B cell (primary cell): Measurements from ENCODE around the gene KANSL1L. TPM values are rescaled to one million over a fixed set of nuclear protein-coding genes. Genes with fewer than 3 reads are reported as not detected.
A peak's percentile ranks its signal among the peaks of the same experiment; 100 is the strongest.

Source experiments
- ATAC-seq: fragments of 200-7000 bp; cut with Tn5 transposase; one replicate; pipeline ENCODE4 v1.10.0; 2021; ENCODE audit warnings: low read depth, mild to moderate bottlenecking, moderate number of reproducible peaks, moderate library complexity
- CTCF ChIA-PET: fragments of 350-600 bp; sonication (Branson Sonifier 250); formaldehyde crosslinking; loops from one replicate; lab custom pipeline; 2021; ENCODE audit warnings: antibody characterized with exemption, inconsistent platforms; lab: Charles Lee
- POLR2A ChIA-PET: fragments of 350-600 bp; sonication (Branson Sonifier 250); formaldehyde crosslinking; loops from one replicate; lab custom pipeline; 2021; ENCODE audit warnings: antibody characterized with exemption; lab: Charles Lee
- DNase-seq: peaks from one replicate; pipeline ENCODE4 v3.0.0; 2013
- H2AFZ ChIP-seq: 2 replicates; pipeline ENCODE4 v1.6.1; 2012; ENCODE audit warnings: mild to moderate bottlenecking, low read depth, low read length; ENCODE audit not compliant: insufficient read depth, poor library complexity, severe bottlenecking
- H3K27ac ChIP-seq, 2 donors: 1 replicate in 1 of 2; 2 replicates in 1 of 2; pipeline ENCODE4 v1.5.1; 2012 to 2013; ENCODE audit warnings: low read length in 2 of 2, mild to moderate bottlenecking in 2 of 2, moderate library complexity in 1 of 2
- H3K27me3 ChIP-seq, 4 experiments: fragments of 200-600 bp in 1 of 4; sonication (generic) in 1 of 4; replicated peaks in 1 of 4; 1 replicate in 2 of 4; 2 replicates in 2 of 4; pipeline versions ENCODE4 v1.6.1 to v1.7.0; 2013 to 2016; ENCODE audit warnings: low read length in 3 of 4, mild to moderate bottlenecking in 2 of 4, mixed read lengths in 1 of 4, moderate library complexity in 1 of 4; ENCODE audit not compliant: insufficient read depth in 4 of 4, control insufficient read depth in 3 of 4; ENCODE audit errors: control extremely low read depth in 1 of 4
- H3K36me3 ChIP-seq, 2 experiments: replicated peaks in 1 of 2; 1 replicate in 1 of 2; 2 replicates in 1 of 2; pipeline versions ENCODE4 v1.6.1 to v1.7.1; 2013; ENCODE audit warnings: low read length in 1 of 2; ENCODE audit not compliant: insufficient read depth in 2 of 2, control insufficient read depth in 1 of 2; ENCODE audit errors: control extremely low read depth in 1 of 2, extremely low read depth in 1 of 2
- H3K4me1 ChIP-seq, 2 donors: fragments of 200-600 bp in 1 of 2; sonication (generic) in 1 of 2; 1 replicate in 1 of 2; 2 replicates in 1 of 2; pipeline versions ENCODE4 v1.5.1 to v1.6.1; 2013 to 2017; ENCODE audit warnings: low read length in 2 of 2; ENCODE audit not compliant: control insufficient read depth in 2 of 2, insufficient read depth in 2 of 2
- H3K4me2 ChIP-seq: replicated peaks from 2 replicates; pipeline ENCODE3; 2012; ENCODE audit warnings: mild to moderate bottlenecking, low read depth, low read length; ENCODE audit not compliant: poor library complexity, severe bottlenecking
- H3K4me3 ChIP-seq, 5 experiments: fragments of 200-600 bp in 1 of 5; sonication (generic) in 1 of 5; 1 replicate in 3 of 5; 2 replicates in 2 of 5; pipeline versions ENCODE4 v1.5.1 to v1.7.0; 2011 to 2016; ENCODE audit warnings: low read length in 4 of 5, mild to moderate bottlenecking in 4 of 5, low read depth in 2 of 5, control low read depth in 1 of 5, moderate library complexity in 1 of 5; ENCODE audit not compliant: insufficient read depth in 1 of 5; ENCODE audit errors: control extremely low read depth in 1 of 5, extremely low read depth in 1 of 5
- H3K79me2 ChIP-seq: fragments of 200-600 bp; sonication (generic); one replicate; pipeline ENCODE4 v1.6.0; 2016; ENCODE audit warnings: low read length; ENCODE audit not compliant: control insufficient read depth, insufficient read depth
- H3K9ac ChIP-seq: fragments of 200-600 bp; sonication (generic); 2 replicates; pipeline ENCODE4 v1.6.1; 2017; ENCODE audit warnings: mild to moderate bottlenecking, low read length, moderate library complexity
- H3K9me3 ChIP-seq, 3 donors: one replicate each; pipeline versions ENCODE4 v1.6.1 to v1.7.1; 2013; ENCODE audit warnings: low read length in 2 of 3; ENCODE audit not compliant: control insufficient read depth in 2 of 3, insufficient read depth in 1 of 3; ENCODE audit errors: control extremely low read depth in 1 of 3
- H4K20me1 ChIP-seq: 2 replicates; pipeline ENCODE4 v1.6.0; 2012; ENCODE audit warnings: mild to moderate bottlenecking, low read length; ENCODE audit not compliant: insufficient read depth, control insufficient read depth, poor library complexity, severe bottlenecking
- H3K27ac Mint-ChIP-seq: one replicate; pipeline ENCODE4 v1.8.0; 2021; ENCODE audit warnings: mixed read lengths
- H3K27me3 Mint-ChIP-seq: one replicate; pipeline ENCODE4 v1.8.0; 2021; ENCODE audit warnings: mixed read lengths
- H3K4me1 Mint-ChIP-seq: one replicate; pipeline ENCODE4 v1.8.0; 2021; ENCODE audit warnings: mixed read lengths
- H3K4me3 Mint-ChIP-seq: one replicate; pipeline ENCODE4 v1.8.0; 2021; ENCODE audit warnings: mixed read lengths
- H3K9me3 Mint-ChIP-seq: one replicate; pipeline ENCODE4 v1.8.0; 2022; ENCODE audit warnings: mixed read lengths; ENCODE audit not compliant: insufficient read depth
- EZH2 ChIP-seq: IDR thresholded peaks from 2 replicates; pipeline ENCODE4 v1.6.1; 2012; ENCODE audit warnings: borderline replicate concordance, low read depth, mild to moderate bottlenecking, moderate library complexity, low read length; ENCODE audit not compliant: insufficient read depth, poor library complexity, severe bottlenecking
- WGBS: methylation state at CpG from one replicate; pipeline ENCODE4 v1.1.5; 2013; ENCODE audit warnings: missing lambda C conversion rate; ENCODE audit not compliant: insufficient coverage; 5-methylcytosine and 5-hydroxymethylcytosine counted together
- intact Hi-C: fragments of 100-400 bp; cut with micrococcal nuclease; formaldehyde crosslinking; loops from one replicate; pipeline ENCODE4 v1.10.0; 2022
- polyA plus RNA-seq: library from polyadenylated mRNA; depleted of rRNA; stranded (reverse); fragments of >200 nt; gene quantifications from 2 replicates; pipeline ENCODE4 v1.2.3, GENCODE V29; 2012
- total RNA-seq, 2 donors: library from RNA; stranded (reverse); fragments of 120-200 nt in 1 of 2; gene quantifications; 1 replicate in 1 of 2; 2 replicates in 1 of 2; pipeline versions ENCODE4 v1.2.3 to v1.2.4, GENCODE V29; 2013 to 2022
- TF ChIP-seq, protein P1 (sequence below): fragments of 200-600 bp; IDR thresholded peaks from one replicate; pipeline ENCODE4 v1.8.0; 2022; ENCODE audit warnings: antibody characterized with exemption, mild to moderate bottlenecking

KANSL1L gene
- total and polyA plus RNA-seq, 2 donors (not counting 1 experiment from before 2014, with no cell fraction given): 7.3 to 21.1 TPM

DNA sequence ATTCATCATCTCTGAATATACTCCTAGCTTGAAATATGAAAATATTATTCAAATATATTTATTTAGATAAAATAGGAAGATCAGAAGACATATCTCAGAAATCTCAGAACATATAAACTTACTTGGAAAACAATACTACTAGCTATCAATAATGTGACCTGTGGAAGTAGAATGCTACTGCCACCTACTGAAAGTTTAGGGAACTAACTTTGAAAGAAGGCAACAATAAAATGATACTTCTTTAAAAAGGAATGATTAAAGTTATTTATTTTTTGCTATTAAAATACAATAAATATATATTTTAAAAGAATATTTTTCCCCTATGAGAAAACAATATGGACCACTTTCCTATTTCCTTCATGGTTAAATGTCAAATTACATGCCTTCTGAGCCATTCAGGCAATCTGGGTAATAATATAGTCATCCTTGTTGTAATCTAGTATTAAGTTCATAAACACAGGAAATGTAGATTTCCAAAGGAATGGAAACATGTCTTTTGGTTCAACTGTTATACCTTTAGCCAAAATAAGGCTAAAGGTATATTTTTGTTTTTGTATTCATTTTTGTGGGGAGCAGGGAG lies 28.1 kb upstream of the KANSL1L start:
- H3K4me2 ChIP-seq: no peak overlapping the region
- TF ChIP-seq, protein P1, sequence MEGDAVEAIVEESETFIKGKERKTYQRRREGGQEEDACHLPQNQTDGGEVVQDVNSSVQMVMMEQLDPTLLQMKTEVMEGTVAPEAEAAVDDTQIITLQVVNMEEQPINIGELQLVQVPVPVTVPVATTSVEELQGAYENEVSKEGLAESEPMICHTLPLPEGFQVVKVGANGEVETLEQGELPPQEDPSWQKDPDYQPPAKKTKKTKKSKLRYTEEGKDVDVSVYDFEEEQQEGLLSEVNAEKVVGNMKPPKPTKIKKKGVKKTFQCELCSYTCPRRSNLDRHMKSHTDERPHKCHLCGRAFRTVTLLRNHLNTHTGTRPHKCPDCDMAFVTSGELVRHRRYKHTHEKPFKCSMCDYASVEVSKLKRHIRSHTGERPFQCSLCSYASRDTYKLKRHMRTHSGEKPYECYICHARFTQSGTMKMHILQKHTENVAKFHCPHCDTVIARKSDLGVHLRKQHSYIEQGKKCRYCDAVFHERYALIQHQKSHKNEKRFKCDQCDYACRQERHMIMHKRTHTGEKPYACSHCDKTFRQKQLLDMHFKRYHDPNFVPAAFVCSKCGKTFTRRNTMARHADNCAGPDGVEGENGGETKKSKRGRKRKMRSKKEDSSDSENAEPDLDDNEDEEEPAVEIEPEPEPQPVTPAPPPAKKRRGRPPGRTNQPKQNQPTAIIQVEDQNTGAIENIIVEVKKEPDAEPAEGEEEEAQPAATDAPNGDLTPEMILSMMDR: peak; percentile 93
- no peak for TF ChIP-seq EZH2
- no peak for ATAC-seq
- intact Hi-C loops: loop anchor here (1.0 kb wide), 1 partner anchor 222 kb away; no protein-coding TSS in a partner anchor
- H4K20me1 ChIP-seq: no peaks in the 10 kb centered on the region
- H3K9me3 Mint-ChIP-seq: no peaks in the 10 kb centered on the region
- no peak overlapping the region for H3K9ac ChIP-seq
- no peaks in the 10 kb centered on the region for H3K4me1 Mint-ChIP-seq
- POLR2A ChIA-PET: no interaction called here
- H3K79me2 ChIP-seq: no peaks in the 10 kb centered on the region
- peaks cover 0 to 6% (median 0%) of the 10 kb centered on the region in 4 experiments for H3K27me3 ChIP-seq
- no peak overlapping the region for H3K27ac ChIP-seq
- H3K27me3 Mint-ChIP-seq: peaks cover 18% of the 10 kb centered on the region
- H2AFZ ChIP-seq: no peak overlapping the region
- CTCF ChIA-PET: interaction anchor here (0.8 to 5.7 kb wide), 13 partner anchors 8 to 865 kb away, joined by 3 to 211 read pairs (median 4); no protein-coding TSS in a partner anchor
- H3K4me3 Mint-ChIP-seq: no peak overlapping the region
- H3K4me1 ChIP-seq: no peaks in the 10 kb centered on the region
- H3K36me3 ChIP-seq: no peaks in the 10 kb centered on the region
- H3K27ac Mint-ChIP-seq: no peak overlapping the region
- no peak overlapping the region for H3K4me3 ChIP-seq
- no peaks in the 10 kb centered on the region for H3K9me3 ChIP-seq
- DNase-seq: peak; percentile 38

DNA sequence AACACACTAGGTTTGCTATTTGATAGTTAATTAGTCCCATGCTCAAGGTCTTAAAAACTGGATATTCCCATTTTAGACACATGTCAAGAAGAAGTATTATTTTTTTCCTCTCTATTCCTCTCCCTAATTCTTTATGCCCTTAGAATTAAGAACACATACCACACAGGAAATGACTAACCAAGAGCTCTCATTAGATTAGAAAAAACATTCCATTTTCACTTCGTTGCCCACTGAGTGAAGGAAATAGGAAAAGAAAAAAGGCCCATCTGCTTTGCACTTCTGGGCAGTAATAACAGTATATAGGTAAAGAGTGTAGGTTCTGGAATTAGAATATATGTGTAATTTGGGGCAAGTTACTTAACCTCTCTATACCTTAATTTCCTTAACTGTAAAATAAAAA lies 27.1 kb upstream of the KANSL1L start:
- DNase-seq: no peak
- Histone ChIP-seq H3K27me3 (peaks cover 0 to 6% (median 0%) of the 10 kb centered on the region in 4 experiments), H3K4me3 (no peak overlapping the region), H3K4me1 (no peaks in the 10 kb centered on the region), H3K36me3 (no peaks in the 10 kb centered on the region), H3K4me2 (no peak overlapping the region), H3K9ac (no peak overlapping the region), H3K79me2 (no peaks in the 10 kb centered on the region), H4K20me1 (no peaks in the 10 kb centered on the region), H2AFZ (no peak overlapping the region), H3K27ac (no peak overlapping the region), H3K9me3 (no peaks in the 10 kb centered on the region)
- H3K27me3 Mint-ChIP-seq: peaks cover 14% of the 10 kb centered on the region
- no CpG with 5 or more reads among the region's 1 CpG for WGBS
- POLR2A ChIA-PET: no interaction called here
- H3K27ac Mint-ChIP-seq: no peak overlapping the region
- ATAC-seq: no peak
- TF ChIP-seq, protein P1: no peak
- TF ChIP-seq EZH2: no peak
- CTCF ChIA-PET: interaction anchor here (0.6 to 5.7 kb wide), 14 partner anchors 9 to 864 kb away, joined by 3 to 211 read pairs (median 4); no protein-coding TSS in a partner anchor
- no peak overlapping the region for H3K4me3 Mint-ChIP-seq
- H3K9me3 Mint-ChIP-seq: no peaks in the 10 kb centered on the region
- intact Hi-C loops: no loop called here
- H3K4me1 Mint-ChIP-seq: no peaks in the 10 kb centered on the region
